Stimulated activated naive CD4-positive, alpha-beta T cell (primary cell): Measurements from ENCODE around the gene HCN1.

Experiments used
- DNase-seq, 6 experiments: peaks; one replicate each; lab custom pipeline; 2025; lab: John Stamatoyannopoulos, UW

HCN1 gene

DNA sequence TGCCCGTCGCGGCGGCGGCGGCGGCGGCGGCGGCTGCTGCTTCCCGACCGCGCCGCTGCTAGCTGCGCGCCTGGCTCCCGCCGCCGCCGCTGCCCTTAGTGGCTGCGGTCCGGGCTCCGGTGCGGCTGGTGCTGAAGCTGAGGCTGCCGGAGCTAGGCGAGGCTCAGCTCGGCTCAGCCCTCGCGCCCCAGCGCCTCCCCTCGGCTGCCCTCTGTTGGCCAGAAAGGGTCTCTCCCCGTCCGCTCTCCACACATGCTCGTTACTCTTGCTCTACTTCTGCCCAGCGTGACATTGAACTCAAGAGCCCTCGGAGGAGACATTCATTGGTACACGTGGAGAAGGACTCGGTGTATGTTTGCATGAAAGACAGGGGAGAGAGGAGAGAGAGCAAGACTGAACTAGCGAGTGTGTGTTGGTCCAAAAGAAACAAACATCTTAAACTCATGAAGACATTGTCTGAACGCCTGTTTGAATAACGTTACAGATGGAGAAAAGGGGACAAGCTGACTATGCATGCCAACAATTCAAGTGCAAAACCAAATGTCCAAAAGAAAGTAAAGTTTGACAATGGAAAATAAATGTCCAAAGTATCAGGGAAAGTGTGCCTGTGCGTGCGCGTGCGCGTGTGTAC is at the start of gene HCN1:
Gene HCN1 (minus strand): TSS at position 175 of the 631 bp plus-strand sequence.
- DNase-seq = no peak

DNA sequence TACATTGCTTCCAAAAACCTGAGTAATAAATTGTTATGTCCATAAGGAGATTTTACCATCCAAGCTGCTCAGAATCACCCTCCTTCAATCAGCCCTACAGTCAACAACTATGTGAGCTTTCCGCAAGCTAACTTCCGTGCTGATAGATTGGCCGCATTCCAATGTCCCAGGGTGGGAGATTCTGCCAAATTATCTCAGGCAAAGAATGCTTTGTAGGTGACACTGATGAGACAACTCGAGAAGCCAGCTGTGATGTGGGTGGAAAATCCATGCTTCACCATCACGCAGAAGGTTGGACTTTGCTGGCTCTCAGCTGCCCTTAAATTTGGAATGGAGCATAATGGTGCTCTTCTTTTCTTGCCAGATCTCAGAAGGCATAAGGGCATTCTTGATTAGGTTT is 44.9 kb upstream of the HCN1 start:
- no peak for DNase-seq

DNA sequence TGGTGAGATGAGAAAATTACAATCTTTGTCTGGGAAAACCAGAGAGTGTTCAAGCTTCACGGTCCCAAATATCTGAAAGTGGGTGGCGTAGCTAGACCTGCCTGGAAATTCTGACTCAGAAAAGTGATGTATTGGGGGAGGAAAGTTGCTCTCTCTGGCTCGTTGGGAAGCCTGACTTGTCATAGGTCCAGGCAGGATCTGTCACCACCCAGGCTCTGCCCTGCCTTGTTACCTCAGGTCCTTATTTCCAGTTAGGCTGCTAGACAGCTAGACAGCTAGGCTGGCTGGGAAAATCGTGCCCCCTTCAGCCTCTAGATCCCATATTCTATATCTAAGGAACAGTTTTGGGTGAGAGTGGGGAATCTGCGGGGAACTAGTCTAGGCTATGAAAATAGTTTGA is 41.0 kb upstream of the HCN1 start:
- no peak for DNase-seq

DNA sequence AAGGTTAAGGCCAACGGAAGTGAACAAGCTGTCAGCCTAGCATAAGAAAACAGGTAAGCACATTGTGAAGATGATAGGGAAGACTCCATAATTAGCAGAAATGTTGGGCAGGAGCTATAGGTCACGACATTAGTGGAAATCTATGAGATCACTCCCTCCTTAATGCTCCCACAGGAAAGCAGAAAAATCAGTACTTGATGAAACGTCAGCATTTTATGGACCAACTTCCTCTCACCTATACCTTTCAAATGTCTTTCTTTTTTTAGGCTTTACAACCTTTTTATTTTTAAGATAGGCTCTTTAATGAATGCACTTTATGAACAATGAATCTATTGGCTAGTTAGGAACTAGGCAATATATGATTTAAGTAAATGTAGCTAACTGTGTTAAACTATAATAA is 29.4 kb upstream of the HCN1 start:
- DNase-seq = no peak

DNA sequence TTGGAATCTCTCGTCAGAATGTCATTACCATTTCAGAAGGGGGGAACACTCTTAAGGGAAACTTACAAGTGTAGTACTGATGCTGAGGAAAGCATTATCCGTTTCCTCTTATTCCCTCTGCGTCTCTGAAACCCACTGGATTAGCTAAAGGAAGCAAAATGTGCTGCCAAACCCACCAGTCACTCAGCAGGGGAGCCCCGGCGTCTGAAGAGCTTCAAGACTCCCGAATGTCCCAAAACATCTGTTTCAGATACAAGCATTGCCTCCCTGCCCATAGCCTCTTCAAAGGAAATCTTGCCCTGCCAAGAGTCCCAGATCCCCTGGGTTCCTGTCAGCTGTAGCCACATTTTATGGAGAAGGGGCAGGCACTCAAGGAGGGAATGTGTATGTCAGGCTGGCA is 1.0 kb upstream of the HCN1 start:
- no peak for DNase-seq

DNA sequence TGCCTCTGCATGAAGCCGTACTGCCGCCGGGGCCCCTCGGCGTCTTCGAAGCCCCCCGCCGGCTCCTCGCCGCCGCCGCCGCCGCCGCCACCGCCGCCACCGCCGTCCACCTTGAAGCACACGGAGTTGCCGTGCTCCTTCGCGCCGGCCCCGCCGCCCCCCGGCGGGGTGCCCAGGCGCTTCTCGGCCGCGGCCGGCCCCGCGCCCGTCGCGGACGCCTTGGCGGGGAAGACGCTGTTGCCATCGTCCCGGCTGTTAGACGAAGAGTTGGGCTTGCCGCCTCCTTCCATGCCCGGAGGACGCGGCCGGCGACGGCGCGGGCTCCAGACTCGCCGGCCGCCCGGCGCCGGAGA is 400 bp downstream of the HCN1 start:
- DNase-seq = no peak

DNA sequence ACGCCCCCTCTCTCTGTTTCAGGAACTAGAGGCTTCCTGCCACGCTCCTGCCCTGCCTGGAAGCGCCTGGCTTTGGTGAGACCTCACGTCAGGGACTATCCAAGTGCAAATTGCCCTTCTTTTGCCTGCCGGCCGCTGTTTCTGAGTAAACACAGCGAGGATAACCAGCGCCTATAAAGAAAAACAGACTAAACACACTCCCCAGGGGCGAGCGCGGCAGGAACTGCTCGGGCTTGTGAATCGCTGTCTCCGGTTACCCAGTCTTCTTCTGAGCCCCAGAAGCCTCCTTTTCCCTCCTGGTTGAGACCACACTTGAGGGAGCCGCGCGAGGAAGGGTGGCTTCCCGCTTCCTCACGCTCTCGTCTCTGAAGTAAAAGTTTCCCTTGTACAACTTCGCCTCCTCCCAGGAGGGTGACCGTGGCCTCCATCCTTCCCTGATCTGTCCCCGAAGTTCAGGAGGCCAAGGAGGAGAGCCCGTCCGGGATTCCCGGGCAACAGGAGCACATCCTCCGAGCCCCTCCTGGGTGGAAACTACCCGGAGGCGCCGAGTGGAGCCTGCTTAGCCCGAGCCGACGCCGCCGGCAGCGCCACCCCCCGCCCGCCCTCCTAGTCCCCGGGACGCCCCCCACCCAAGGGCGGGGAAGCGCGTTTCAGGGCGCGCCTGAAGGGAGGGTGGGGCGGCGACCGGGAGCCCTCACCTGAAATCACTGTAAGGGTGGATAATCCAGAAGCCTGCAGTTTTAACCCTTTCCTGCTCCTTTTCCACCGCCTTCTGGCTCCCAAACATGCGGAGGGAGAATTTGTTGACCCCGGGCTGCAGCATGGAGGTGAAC is 993 bp downstream of the HCN1 start:
- DNase-seq = no peak

DNA sequence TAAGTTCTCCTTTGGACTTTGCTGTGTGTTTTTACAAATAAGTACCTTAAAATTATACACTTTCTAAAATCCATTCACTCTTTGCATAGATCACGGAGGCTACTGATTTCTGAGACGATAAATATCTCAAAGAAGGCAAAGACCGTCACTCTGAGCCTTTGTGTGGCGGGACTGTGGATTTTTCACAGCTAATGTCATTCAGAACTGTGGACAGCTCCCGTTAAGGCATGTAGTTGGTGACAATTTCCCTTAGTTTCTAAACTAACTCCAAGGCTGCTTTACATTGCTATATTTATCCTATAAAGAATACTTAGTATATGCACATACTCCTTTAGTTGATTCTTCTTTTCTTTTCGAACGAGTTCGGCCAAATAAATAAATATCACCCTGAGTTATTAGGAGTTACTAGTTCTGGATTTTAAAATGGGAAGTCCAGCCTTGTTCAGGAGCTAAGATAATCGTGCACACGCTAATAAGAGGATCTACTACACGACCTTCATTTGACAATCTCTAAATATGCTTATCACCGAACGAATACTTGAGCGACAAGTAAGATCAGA is 1.8 kb downstream of the HCN1 start:
- DNase-seq = no peak

DNA sequence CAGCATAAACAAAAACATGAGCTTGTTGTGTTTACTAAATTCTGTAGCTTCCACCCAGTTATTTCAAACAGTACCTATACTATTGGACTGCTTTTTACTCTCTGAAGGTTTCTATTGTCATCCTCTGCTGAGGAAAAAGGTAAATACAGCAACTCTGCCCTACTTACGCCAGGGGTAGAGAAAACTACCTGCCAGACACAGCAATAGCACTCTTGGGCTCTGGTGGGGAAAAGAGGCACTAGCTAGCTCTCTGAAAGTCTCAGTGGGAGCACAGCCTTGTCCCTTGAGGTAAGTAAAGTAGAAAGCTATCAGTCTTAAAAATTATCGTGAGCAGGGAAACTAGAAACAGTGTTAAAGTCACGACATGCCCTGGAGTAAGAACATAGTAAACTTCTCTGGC is 3.7 kb downstream of the HCN1 start:
- no peak for DNase-seq

DNA sequence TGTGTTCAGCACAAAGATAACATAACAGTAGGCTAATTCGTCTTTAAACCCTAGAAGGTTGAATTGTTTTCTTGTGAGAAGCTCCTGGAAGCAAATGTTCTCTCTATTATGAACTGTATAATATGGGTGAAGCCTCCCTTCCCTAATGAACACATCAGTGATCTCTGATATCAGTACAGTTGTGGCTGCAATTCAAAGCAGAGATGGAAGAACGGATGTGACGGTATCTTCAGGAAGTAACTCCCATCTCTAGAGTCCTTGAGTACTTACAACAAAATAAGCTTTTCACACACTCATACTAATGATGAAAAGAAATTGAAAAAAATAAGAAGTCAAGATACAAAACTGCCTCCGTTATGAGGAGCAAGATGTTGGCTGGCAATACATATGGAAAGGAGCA is 4.5 kb downstream of the HCN1 start:
- no peak for DNase-seq

DNA sequence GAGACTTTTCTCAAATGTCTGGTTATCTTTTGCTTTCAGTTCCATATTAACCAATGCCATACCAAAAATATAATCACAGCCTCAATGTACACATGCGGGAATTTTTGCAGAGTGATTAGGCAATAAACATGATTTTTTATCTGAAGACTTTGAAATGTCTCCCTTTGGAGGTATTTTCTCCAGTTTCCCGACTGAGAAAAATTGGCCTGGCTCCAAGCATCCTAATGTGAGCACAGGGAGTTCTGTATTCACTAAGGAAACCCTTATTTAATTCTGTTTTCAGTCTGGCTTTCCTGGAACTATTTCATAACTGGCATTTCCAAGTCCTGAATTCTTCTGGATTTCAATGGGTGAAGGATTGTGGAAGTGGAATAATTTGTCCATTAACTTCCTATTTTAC is 8.5 kb downstream of the HCN1 start:
- no peak for DNase-seq

DNA sequence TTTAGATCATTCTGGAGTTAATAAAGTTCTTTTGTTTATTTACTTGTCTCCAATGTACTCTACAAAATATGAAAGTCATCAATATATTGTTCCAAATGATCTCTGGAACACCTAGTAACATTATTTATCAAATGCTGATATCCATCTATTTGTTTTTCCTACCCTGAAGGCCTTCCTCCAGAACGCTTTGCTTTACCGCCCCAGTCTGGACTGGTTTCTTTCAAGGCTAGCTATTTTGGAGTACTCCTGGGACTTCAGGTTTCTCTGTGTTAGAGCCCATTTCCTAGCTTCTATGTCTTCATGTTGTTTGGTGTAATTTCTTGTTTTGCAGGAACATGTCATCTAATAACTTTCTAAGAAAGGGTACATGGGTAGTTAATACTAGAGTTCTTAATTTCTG is 9.6 kb downstream of the HCN1 start:
- DNase-seq = no peak

DNA sequence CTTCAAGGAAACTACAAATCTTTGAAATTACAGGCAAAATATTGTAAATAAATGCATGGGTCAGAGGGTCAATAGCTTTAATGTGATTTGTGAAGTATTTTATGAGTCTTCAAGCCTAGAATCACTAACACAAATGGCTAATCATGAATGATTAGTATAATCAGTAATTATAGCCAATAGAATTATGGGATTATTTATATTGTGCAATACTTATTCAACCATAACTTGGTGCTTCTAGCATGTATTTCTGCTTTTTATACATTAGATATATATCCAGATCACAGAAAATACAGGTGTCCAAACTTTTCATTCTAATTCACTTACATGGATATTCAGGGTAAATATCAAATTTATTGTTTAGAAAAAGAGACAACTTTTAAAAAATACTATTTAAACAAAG is 12.1 kb downstream of the HCN1 start:
- DNase-seq = no peak

DNA sequence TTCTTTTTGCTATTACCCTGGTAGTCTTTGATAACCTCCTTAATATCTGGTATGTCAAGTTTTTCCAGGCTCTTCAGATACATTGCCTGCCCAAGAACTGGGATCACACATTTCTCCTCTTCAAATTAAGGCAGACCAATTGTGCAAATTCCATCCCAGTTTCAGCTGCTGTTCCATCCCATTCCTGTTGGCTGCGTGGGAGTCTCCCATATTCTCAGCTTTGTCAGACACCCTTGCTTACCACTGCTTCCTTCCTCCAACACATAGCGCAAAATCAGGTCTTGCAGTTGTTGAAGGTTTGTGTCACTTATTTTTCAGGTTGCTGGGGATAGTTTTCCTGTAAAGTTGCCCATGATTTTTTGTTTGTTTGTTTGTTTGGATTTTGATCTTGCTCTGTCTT is 15.2 kb downstream of the HCN1 start:
- no peak for DNase-seq

DNA sequence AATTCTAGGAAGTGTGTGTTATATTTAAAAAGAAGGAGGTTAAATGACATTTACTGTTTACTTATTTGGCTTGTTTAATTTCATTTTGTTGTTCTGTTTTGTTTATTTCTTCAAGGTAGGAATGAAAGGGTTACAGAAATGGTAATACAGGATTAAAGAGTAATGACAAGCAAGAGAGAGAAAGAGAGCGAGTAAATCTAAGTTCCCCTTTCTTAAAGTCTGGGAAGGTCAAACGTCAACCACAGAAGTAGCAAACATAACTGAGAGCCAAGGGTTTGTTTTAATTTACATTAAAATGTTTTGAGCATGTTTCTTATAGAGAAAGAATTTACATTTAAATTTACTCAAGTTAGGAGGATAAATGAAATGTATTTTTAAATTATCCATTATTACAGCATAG is 18.7 kb downstream of the HCN1 start:
- DNase-seq = no peak

DNA sequence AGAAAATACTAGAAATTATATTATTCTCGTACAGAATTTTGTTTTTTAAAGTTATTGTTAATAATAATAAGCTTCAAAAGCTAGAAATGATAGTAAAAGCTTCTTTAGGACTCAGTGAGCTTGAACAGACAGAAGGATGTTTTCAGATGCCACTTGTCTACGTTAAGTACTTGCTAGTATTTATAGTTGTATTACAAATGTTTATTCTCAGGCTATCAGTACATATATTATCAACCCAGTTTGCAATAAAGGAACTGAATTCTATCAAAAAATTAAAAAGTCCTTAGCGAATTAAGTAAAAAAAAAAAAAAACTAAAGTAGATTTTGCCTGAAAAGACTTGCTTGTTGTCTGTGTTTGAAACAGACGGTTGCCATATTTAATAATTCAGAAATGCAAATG is 23.9 kb downstream of the HCN1 start:
- no peak for DNase-seq

DNA sequence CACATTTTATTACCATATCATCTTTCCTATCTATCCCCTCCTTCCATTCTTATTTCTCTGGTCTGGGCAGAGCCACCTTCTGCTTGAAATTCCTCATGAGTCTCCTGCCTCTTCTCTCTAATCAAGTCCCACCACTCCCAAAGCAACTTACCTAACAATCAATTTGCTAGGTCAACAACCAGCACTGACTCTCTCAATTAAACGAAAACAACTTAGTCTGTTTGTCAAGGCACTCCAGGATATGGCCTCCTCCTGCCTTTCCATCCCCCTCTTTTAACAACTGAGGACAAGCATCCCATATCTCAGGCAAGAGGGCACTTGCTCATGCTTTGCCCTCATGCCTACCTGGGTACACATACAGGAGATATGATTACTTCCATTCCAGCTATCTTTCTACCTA is 47.4 kb downstream of the HCN1 start:
- DNase-seq = no peak

DNA sequence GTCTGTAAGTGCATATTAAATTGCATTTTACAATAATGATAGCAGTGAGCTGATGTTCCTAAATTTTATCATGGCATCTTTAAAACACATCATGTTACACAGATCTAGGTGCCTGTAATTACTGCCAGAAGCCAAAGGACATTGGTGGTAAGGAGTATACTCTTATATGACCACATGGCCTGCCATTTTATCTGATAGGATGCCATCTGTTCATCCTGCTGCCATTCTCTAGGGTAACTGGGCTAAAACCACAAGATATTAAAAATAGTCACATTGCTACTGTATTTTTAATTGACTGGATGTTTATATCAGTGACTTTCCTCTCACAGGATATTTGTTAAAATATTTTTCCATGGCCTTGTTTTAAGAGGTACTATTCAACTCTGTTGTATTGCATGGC is 53.1 kb downstream of the HCN1 start:
- no peak for DNase-seq

DNA sequence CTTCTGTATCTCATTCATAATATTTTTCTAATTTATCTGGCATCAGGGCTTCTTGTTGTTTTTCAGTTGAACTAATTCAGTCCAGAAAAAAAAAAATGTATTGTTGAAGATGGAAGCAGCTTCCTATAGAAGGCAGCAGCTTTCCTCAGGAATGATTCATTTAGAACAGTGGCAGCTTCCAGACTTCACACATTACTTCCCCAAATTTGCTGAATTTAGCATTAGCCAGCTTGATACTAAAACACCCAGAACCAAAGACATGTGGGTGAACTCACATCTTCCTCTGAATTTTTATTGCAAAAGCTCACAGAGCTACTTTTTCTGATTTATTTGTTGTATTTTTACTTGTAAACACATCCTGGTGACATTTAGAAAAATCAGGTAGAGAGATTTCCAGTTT is 53.8 kb downstream of the HCN1 start:
- no peak for DNase-seq

DNA sequence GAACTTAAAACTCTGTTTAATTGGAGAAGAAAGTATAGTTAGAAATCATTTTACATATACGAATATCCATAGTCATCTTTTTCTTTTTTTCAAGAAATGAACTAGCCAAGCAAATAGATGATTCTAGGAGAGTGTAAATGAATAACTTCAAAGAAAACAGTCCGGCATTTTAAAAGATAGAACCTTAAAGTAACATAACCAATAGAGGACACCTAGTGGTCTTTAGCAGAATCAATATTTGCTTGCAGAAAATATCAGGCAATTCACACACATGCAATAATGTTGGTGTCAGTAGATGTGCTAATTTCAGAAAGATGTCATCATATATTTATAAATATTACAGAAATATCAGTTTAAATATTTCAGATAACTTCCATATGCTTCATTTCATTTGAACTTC is 57.1 kb downstream of the HCN1 start:
- DNase-seq = no peak

DNA sequence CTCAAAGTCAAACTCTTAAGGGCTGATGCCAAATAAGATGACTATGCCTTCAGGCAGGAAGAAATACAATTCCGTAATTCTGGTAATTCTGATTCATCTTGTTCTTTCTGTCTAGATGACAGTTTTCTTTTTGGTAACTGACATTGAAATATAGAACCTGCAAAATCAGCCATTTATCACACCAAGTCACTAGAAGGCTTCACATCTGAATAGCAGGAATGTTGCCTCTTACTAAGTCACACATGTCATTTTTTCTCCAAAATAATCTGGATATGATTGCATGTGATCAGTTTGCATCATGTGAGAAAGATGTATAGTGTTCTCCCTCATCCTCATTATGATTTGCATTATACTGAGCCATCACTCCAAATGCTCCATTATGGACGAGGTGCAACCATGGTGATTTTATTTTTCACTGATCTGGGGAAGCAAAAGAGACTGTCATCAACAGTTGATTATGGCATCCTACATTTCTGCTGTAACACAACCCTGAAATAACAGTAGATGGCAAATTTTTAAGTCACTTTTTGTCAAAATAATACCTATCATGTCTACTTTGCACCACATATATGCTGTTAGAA is 69.0 kb downstream of the HCN1 start:
- no peak for DNase-seq

DNA sequence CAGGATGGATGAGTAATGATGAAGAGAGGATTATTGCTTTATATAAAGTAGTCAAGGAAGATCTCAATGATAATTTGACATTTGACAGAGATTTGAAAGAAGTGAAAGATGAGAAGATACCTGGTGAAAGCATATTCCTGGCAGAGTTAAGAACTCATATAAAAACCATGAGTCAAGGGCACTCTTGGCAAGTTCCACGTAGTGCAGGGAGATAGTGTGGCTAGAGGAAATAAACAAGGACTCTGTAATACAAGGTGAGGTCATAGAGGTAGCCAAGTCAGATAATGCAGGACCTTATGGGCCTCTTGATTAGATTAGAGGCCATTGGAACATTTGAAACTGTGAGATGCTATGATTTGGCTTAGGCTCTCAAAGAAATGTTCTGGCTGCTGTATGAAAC is 72.3 kb downstream of the HCN1 start:
- DNase-seq = no peak

DNA sequence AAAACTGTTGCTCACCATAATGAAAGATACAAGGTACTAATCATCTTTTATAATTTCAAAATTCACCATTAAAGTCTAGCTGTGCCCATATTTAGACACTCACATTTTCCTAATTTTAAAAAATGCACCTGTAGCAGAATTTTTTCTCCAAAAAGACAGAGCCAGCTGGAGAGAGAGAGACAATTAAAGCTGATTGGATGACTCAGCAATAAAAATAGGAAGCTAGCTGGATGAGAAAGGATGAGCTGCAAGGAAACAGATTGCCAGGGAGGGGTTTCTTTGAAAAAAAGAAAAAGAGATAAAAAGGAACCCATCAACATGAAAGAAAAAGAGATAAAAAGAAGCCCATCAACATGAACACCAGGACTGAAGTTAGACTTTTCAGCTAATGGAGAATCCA is 73.8 kb downstream of the HCN1 start:
- DNase-seq = no peak
